SJCRH30 (cell line): ENCODE data around the gene ANKRD65. TPM values are rescaled to one million over a fixed set of nuclear protein-coding genes. Genes with fewer than 3 reads are reported as not detected.
A peak's percentile ranks its signal among the peaks of the same experiment; 100 is the strongest.
"Not testable (repeated sequence)": the region's sequence is repeated elsewhere in the genome, so short reads cannot be mapped to it uniquely, and the experiment has no call there.

Experiments
- DNase-seq, 2 experiments: peaks; one replicate each; pipeline ENCODE4 v3.0.0-alpha.2; 2015 to 2020
- H3K27ac ChIP-seq: fragments of 250-450 bp; sonication (Bioruptor Pico); 2 replicates; pipeline ENCODE4 v1.5.1; 2020; ENCODE audit warnings: mild to moderate bottlenecking, moderate library complexity
- H3K27me3 ChIP-seq: fragments of 250-450 bp; sonication (Bioruptor Pico); 2 replicates; pipeline ENCODE4 v1.5.1; 2020; ENCODE audit warnings: mild to moderate bottlenecking, moderate library complexity
- H3K36me3 ChIP-seq: fragments of 250-450 bp; sonication (Bioruptor Pico); 2 replicates; pipeline ENCODE4 v1.5.1; 2020; ENCODE audit warnings: mild to moderate bottlenecking, moderate library complexity
- H3K4me1 ChIP-seq: fragments of 250-450 bp; sonication (Bioruptor Pico); 2 replicates; pipeline ENCODE4 v1.5.1; 2020; ENCODE audit warnings: mild to moderate bottlenecking, moderate library complexity
- H3K4me3 ChIP-seq: fragments of 250-450 bp; sonication (Bioruptor Pico); 2 replicates; pipeline ENCODE4 v1.5.1; 2020; ENCODE audit warnings: mild to moderate bottlenecking, moderate library complexity
- H3K9me3 ChIP-seq: fragments of 250-450 bp; sonication (Bioruptor Pico); replicated peaks from 2 replicates; pipeline ENCODE4 v1.5.1; 2020; ENCODE audit warnings: mild to moderate bottlenecking, moderate library complexity
- total RNA-seq: library from RNA; depleted of rRNA; stranded (reverse); fragments of >200 nt; shearing (Covaris generic); gene quantifications from 2 replicates; pipeline ENCODE4 v1.2.3, GENCODE V29; 2014

The ANKRD65 gene
- total RNA-seq, 1 experiment from 2014 or later = 6.2 TPM

DNA sequence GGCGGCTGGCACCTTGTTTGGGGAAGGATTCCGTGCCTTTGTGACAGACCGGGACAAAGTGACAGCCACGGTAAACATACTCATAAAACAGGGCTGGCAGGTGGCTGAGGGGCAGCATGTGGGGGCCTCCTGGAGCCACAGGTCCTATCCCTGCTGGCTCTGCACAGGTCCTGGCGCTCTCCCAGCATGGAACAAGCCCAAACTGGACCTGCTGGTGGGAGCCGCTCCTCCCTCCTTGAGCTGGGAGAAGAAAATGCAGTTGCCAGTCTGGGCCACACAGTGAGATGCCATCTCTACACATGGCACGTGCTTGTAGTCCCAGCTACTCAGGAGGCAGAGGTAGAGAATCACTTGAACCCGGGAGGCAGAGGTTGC, 31.3 kb upstream of the ANKRD65 start:
- not testable (repeated sequence) for DNase-seq, H3K36me3 ChIP-seq
- H3K27me3 ChIP-seq = peaks cover 35% of the 10 kb centered on the region; the same call in 1 of the 2 replicates

DNA sequence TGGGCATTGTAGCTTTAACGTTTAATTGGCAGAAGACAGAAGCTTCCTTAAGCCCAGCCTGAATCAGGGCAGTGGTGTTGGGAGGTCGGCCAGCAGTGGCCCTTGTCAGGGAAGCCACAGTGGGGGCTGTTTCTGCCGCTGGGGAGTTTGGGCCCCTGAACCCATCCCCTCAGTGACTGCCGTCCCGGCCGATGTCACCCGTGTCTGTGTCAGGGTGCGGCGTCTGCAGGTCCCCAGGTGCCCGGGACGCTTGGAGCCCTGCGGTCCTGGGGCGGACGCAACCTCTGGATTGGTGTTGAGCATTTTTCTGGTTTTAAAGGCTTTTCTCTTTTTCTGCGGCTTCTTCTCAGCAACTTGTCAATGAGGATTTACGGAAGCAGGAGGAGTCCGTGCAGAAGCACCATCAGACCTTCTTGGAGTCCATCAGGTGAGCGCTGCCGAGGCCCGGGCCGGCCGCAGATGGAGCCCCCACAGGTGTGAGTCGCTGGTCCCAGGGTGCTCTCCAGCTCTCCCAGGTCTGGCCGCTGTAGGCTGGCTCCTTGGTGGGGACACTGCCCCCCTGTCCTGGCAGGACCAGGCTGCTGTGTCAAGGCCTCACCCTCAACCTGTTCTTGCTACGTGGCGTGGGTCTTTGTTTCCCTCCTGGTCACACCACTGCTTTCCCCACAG, 30.8 kb upstream of the ANKRD65 start:
- H3K27ac ChIP-seq = no peak overlapping the region
- no peaks in the 10 kb centered on the region for H3K4me1 ChIP-seq
- H3K9me3 ChIP-seq = no peaks in the 10 kb centered on the region; the same call in 1 of the 2 replicates
- DNase-seq = no peak
- no peak overlapping the region for H3K4me3 ChIP-seq
- peaks cover 31% of the 10 kb centered on the region; the same call in 1 of the 2 replicates for H3K27me3 ChIP-seq
- H3K36me3 ChIP-seq = no peaks in the 10 kb centered on the region

More for the DNA sequence above, 31.3 kb upstream of the ANKRD65 start:
- H3K27ac ChIP-seq, H3K4me3 ChIP-seq, H3K9me3 ChIP-seq, H3K4me1 ChIP-seq: not testable (repeated sequence)

DNA sequence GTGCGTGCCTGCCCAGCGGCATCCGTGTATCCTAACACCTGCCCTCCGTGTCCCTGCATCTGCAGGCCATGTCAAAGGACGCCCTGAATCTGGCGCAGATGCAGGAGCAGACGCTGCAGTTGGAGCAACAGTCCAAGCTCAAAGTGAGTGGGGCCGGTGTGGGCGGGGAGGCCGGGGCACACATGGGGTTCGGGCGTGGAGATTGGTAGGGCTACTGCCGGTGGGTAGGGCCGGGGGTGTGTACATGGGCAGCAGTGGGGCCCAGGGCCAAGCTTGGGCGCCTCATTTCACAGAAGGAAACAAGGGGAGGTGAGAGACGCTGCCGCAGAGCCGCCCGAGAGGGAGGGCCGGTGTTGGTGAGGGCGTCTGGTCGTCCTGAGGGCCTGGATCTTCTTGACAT, 29.5 kb upstream of the ANKRD65 start:
- H3K27me3 ChIP-seq = peaks cover 30% of the 10 kb centered on the region; the same call in 1 of the 2 replicates
- not testable (repeated sequence) for H3K9me3 ChIP-seq, H3K27ac ChIP-seq, H3K4me3 ChIP-seq, H3K4me1 ChIP-seq, H3K36me3 ChIP-seq, DNase-seq

DNA sequence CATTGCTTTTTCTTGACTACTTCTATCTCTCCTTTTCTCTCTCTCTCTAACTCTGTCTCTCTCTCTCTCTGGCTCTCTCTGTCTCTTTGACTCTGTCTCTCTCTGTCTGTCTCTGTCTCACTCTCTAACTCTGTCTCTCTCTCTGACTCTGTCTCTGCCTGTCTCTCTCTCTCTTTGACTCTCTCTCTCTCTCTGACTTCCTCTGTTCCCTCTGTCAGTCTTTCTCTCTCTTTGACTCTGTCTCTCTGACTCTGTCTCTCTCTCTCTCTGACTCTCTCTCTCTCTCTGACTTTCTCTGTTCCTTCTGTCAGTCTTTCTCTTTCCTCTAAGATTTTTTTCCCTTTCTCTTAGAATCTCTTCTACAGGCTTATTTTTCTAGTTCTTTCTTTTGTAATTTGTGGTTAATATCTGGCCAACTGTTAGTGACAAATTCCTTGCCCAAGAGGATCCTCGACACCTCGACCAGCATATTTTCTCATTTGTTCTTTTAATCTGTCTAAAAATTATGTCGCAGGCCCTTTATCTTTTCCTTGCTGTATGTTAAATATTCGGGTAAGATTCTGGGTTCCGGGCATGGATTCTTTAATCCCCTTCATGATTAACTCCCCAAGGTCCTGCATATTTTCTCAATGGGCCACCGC, 28.1 kb upstream of the ANKRD65 start, which contains the start of gene ATAD3C:
Gene ATAD3C (plus strand): TSS at position 591 of the 641 bp plus-strand sequence. CDS start 995 bp downstream, outside the sequence.
- Histone ChIP-seq H3K36me3 (no peaks in the 10 kb centered on the region), H3K9me3 (no peaks in the 10 kb centered on the region; the same call in 1 of the 2 replicates), H3K27ac (no peak within 1 kb of the TSS), H3K4me1 (no peaks in the 10 kb centered on the region), H3K27me3 (peaks cover 27% of the 10 kb centered on the region; the same call in 1 of the 2 replicates), H3K4me3 (no peak within 1 kb of the TSS)
- no peak for DNase-seq

DNA sequence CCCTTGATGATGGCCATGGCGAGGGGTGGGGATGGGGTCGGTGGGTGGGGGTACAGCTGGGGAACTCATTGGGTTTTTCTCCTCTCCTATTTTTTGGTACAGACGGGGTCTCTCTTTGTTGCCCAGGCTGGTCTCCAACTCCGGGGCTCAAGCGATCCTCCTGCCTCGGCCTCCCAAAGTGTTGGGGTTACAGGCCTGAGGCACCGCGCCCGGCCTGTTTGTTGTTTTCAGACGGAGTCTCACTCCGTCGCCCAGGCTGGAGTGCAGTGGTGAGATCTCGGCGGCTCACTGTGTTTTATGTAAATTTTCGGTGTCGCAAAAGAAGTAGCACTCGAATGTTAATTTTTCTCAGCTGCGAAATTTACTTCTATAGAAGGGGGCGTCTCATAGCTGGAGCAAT, 25.6 kb upstream of the ANKRD65 start:
- not testable (repeated sequence) for H3K9me3 ChIP-seq, H3K4me3 ChIP-seq, H3K36me3 ChIP-seq, DNase-seq, H3K27ac ChIP-seq, H3K4me1 ChIP-seq
- H3K27me3 ChIP-seq = peaks cover 32% of the 10 kb centered on the region; the same call in 1 of the 2 replicates

DNA sequence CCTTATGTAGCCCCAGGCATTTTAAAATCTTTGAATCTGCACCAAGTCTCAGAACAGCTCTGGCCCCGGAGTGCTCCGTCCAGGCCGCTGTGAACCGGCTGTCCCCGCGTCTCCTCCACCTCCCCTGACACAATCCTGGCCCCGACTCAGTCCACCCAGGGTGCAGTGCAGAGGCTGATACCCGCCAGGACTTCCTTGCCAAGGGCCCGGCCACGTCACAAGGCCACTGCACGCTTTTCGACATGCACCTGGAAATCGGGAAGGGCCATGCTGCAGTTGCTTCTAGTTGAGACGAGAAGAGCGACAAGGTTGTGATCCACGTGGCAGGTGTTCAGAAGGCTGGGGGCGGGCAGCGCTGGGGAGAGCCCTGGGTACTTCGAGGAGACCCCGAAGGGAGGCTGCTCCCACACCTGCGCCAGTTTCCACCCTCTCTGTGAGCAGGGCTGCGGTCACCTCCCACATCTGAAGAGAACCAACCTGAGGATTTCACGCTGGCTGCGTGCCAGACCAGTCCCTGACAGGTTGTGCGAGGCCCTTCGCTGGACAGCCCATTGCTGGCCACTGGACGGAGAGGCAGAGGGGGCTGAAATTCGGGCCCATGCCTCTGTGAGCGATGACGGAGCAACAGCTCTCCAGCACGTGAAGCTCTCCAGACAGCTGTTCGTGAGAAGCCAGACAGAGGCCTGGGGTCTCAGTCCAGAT, 21.1 kb upstream of the ANKRD65 start:
- Histone ChIP-seq H3K4me1 (peaks cover 17% of the 10 kb centered on the region), H3K27me3 (peaks cover 8% of the 10 kb centered on the region; the same call in 1 of the 2 replicates), H3K4me3 (no peak overlapping the region), H3K27ac (no peak overlapping the region), H3K36me3 (no peaks in the 10 kb centered on the region), H3K9me3 (no peaks in the 10 kb centered on the region)
- no peak for DNase-seq

DNA sequence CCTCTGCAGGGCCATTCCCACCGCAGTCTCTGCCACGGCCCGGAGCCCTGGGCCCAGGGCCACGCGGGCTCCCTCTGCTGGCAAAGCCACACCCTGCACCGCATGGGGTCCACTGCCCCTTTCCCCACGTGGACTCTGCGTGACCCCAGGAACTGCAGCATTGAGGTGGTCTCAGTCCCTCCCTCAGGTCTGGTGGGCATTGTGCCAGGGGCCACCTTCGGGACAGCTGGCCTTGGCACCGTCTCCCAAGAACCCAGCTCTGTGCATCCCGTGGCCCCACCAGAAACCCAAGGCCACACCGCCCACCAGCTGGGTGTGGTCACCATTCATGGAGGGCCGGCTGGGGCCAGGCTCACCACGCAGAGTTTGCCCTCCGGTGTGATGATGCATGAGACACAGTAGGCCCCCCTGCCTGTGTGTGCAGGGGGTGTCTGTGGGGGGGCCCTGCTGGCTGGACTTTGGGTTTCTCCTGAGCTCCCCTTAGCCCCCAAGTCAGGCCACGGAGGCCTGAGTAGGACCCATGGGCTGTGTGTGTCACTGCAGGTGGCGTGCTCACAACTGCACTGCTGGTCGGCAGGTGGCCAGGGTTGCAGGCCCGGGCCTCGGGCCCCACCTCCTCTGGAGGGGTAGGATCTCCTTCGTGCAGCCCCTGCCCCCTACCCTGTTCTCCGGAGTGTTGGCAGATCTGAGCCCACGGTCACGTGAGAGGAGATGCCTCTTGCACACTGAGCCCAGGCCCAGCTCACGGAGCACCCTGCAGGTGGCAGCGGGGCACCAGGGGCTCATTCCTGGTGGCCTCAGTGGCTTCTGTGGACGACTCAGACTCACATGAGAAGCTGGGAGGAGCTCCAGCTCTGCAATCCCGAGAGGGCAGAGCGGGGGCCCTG, 20.2 kb upstream of the ANKRD65 start:
- peaks cover 17% of the 10 kb centered on the region for H3K4me1 ChIP-seq
- H3K27me3 ChIP-seq = peaks cover 8% of the 10 kb centered on the region; the same call in 1 of the 2 replicates
- peak overlapping the region; percentile 16 for H3K4me3 ChIP-seq
- no peaks in the 10 kb centered on the region for H3K9me3 ChIP-seq
- H3K36me3 ChIP-seq = no peaks in the 10 kb centered on the region
- H3K27ac ChIP-seq = no peak overlapping the region
- DNase-seq = peak; percentile 78 to 90

DNA sequence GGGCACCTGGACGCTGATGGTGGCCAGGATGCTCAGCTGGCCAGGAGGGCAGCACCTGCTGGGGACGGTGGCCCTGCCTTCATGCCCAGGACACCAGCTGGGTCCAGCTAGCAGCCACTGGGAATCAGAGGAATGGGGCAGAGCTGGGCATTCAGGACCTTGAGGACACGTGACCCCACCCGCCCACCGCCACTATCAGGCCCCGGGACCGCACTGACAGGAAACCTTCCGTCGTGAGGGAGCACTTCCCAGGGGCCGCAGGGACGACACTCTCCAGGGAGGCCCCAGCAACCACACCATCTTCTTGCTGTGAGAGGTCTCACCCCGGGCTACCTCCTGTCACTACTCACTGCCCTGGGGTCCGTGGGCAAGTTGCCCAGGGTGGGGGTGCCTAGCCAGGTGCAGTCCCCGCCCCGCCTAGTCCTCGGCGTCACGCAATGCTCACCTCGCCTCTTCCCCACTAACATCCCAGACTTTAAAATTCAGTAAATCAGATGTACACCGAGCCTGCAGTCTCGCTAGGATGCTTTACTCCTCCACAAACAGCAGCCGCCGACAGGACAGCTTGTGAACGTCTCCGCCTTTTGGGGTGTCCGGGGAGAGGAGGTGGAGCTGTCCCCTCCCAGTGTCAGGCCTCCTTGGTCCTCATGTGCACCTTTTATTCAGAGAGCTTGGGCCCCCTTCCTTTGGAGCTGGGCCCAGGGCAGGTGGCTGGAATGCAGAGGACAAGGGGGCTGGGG, 19.4 kb upstream of the ANKRD65 start:
- no peak for DNase-seq
- Histone ChIP-seq H3K9me3 (no peaks in the 10 kb centered on the region), H3K4me3 (peak overlapping the region; percentile 16; the same call in 1 of the 2 replicates), H3K36me3 (no peaks in the 10 kb centered on the region), H3K27ac (no peak overlapping the region), H3K4me1 (peaks cover 17% of the 10 kb centered on the region), H3K27me3 (peaks cover 8% of the 10 kb centered on the region; the same call in 1 of the 2 replicates)

DNA sequence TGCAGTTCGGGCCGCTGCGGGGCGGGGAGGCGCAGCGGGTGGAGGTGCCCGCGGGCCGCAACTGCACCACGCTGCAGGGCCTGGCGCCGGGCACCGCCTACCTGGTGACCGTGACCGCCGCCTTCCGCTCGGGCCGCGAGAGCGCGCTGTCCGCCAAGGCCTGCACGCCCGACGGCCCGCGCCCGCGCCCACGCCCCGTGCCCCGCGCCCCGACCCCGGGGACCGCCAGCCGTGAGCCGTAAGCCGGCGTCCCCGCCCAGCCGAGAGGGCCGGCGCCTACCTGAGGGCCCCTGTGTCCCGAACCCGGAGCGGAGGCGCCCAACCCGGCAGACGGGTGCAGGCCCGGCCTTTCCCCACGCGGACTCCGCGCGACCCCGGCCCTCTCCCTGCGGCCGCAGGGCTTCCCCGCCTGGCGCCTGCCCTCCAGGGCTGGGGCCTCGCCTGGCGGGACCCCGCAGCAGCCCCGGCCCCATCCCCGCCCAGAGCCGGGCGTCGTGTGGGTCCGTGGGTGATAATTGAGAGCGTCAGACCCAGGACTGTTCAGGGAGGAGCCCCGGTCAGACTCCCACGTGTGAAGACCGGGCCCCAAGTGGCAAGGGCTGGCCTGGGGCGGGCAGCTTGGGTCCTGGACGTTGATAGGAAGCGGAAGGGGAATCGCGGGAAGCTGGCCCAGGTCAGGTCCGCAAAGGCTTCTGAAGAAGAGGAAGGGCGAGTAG, 18.6 kb upstream of the ANKRD65 start:
- H3K36me3 ChIP-seq = no peaks in the 10 kb centered on the region
- no peaks in the 10 kb centered on the region for H3K9me3 ChIP-seq
- H3K4me1 ChIP-seq = peaks cover 21% of the 10 kb centered on the region
- DNase-seq = no peak
- peaks cover 8% of the 10 kb centered on the region; the same call in 1 of the 2 replicates for H3K27me3 ChIP-seq
- no peak overlapping the region for H3K4me3 ChIP-seq
- H3K27ac ChIP-seq = no peak overlapping the region

DNA sequence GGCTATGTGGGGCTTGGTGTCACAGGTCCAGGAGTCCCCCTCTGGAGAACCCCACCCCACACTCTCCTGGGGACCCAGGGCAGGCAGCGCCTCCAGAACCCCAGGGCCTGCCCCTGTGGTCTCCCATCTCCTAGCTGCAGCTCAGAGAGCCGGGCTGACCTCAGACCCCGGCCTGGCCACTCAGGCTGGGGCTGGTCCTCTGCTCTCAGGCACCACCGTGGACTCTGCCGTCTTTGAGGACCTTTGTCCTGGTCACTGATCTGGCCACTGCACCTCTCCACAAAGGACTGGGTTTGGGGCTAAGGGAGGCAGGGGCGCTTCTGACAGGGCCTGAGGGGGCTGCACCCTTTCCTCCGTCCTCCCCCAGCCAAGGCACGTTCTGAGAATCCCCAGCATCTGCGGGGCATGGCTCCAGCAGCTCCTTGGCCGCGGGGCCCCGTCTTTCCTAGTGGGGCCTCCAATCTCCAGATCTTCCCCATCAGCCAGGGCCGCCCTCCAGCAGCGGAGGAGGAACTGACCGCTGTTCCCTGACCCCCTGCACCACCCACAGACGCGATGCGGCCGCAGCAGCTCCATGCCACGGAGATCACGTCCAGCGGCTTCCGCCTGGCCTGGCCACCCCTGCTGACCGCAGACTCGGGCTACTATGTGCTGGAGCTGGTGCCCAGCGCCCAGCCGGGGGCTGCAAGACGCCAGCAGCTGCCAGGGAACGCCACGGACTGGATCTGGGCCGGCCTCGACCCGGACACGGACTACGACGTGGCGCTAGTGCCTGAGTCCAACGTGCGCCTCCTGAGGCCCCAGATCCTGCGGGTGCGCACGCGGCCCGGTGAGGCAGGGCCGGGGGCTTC, 17.7 kb upstream of the ANKRD65 start:
- H3K4me1 ChIP-seq = peaks cover 27% of the 10 kb centered on the region
- no peak overlapping the region for H3K27ac ChIP-seq
- no peak for DNase-seq
- no peak overlapping the region for H3K4me3 ChIP-seq
- no peaks in the 10 kb centered on the region for H3K36me3 ChIP-seq
- H3K9me3 ChIP-seq = no peaks in the 10 kb centered on the region
- H3K27me3 ChIP-seq = peaks cover 8% of the 10 kb centered on the region; the same call in 1 of the 2 replicates

DNA sequence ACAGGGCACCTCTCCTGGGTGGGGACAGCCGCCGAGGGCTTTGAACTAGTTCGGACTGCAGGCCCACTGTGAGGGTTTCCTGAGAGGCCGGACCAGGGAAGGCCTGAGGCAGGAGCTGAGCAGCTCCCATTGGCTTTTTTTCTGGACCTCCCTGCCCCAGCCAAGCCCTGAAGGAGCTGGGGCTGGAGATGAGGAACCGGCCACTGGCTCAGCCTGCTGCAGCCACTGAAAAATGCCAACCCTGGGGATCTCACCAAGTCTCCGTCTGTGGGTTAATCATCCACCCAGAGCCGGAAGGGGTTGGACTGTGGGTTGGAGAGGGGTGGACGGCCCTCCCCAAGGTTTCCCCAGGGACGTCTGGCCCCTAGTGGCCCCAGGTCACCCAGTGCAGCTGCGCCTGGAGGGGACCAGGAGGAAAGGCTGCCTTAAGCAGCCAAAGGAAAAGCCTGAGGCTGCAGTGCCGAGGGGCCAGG, 16.9 kb upstream of the ANKRD65 start:
- H3K4me3 ChIP-seq = no peak overlapping the region
- peaks cover 8% of the 10 kb centered on the region; the same call in 1 of the 2 replicates for H3K27me3 ChIP-seq
- no peaks in the 10 kb centered on the region for H3K36me3 ChIP-seq
- H3K9me3 ChIP-seq = no peaks in the 10 kb centered on the region
- H3K27ac ChIP-seq = no peak overlapping the region
- peaks cover 34% of the 10 kb centered on the region for H3K4me1 ChIP-seq
- peak; percentile 62 to 71 for DNase-seq
